Smooth muscle cell (in vitro differentiated cells): Measurements from ENCODE around the gene ZMYM4. TPM values are rescaled to one million over a fixed set of nuclear protein-coding genes. Genes with fewer than 3 reads are reported as not detected.

Experiments
- DNase-seq: peaks from one replicate; lab custom pipeline; 2025; ENCODE audit not compliant: unreplicated experiment; lab: John Stamatoyannopoulos, UW
- H2AFZ ChIP-seq: fragments of 200-600 bp; sonication (generic); 2 replicates; pipeline ENCODE4 v1.6.0; 2016; ENCODE audit warnings: antibody characterized with exemption, low read depth, mild to moderate bottlenecking
- H3F3A ChIP-seq: fragments of 200-600 bp; sonication (generic); 2 replicates; pipeline ENCODE4 v1.6.0; 2017; ENCODE audit warnings: antibody characterized with exemption, low read depth
- H3K27ac ChIP-seq: fragments of 200-600 bp; sonication (generic); 2 replicates; pipeline ENCODE4 v1.5.1; 2016; ENCODE audit warnings: low read depth, mild to moderate bottlenecking
- H3K27me3 ChIP-seq: fragments of 200-600 bp; sonication (generic); 2 replicates; pipeline ENCODE4 v1.6.1; 2016; ENCODE audit warnings: low read depth, mild to moderate bottlenecking
- H3K36me3 ChIP-seq: fragments of 200-600 bp; sonication (generic); 2 replicates; pipeline ENCODE4 v1.5.1; 2016; ENCODE audit warnings: low read depth
- H3K4me1 ChIP-seq: fragments of 200-600 bp; sonication (generic); 2 replicates; pipeline ENCODE4 v1.5.1; 2016; ENCODE audit warnings: low read depth
- H3K4me2 ChIP-seq: fragments of 200-600 bp; sonication (generic); 2 replicates; pipeline ENCODE4 v1.6.0; 2016; ENCODE audit warnings: mild to moderate bottlenecking
- H3K4me3 ChIP-seq: fragments of 200-600 bp; sonication (generic); 2 replicates; pipeline ENCODE4 v1.5.1; 2016; ENCODE audit warnings: mild to moderate bottlenecking
- H3K79me2 ChIP-seq: fragments of 200-600 bp; sonication (generic); 2 replicates; pipeline ENCODE4 v1.6.0; 2016; ENCODE audit warnings: low read depth, mild to moderate bottlenecking
- H3K9ac ChIP-seq: fragments of 200-600 bp; sonication (generic); 2 replicates; pipeline ENCODE4 v1.6.0; 2016; ENCODE audit warnings: low read depth
- H3K9me3 ChIP-seq: fragments of 200-600 bp; sonication (generic); replicated peaks from 2 replicates; pipeline ENCODE4 v1.5.1; 2016; ENCODE audit warnings: low read depth
- H4K20me1 ChIP-seq: fragments of 200-600 bp; sonication (generic); 2 replicates; pipeline ENCODE4 v1.6.0; 2016; ENCODE audit warnings: low read depth
- WGBS: methylation state at CpG from one replicate; pipeline ENCODE4 v1.1.7; 2016; ENCODE audit warnings: low lambda C conversion rate; 5-methylcytosine and 5-hydroxymethylcytosine counted together
- polyA plus RNA-seq: library from polyadenylated mRNA; unstranded; fragments of >200 nt; fragmentation: Nextera tagmentation; extraction: Ambion mirVana; gene quantifications from 2 replicates; pipeline ENCODE4 v1.2.1, GENCODE V29; 2016
- total RNA-seq: library from RNA; depleted of rRNA; stranded (reverse); fragments of >200 nt; gene quantifications from 2 replicates; pipeline ENCODE4 v1.2.3, GENCODE V29; 2014
- TF ChIP-seq, protein P1 (sequence below): fragments of 200-600 bp; sonication (generic); IDR thresholded peaks from 2 replicates; pipeline ENCODE4 v1.5.1; 2017; ENCODE audit warnings: borderline replicate concordance, mild to moderate bottlenecking, antibody characterized with exemption; ENCODE audit not compliant: insufficient read depth, poor library complexity, severe bottlenecking

Gene ZMYM4
- total and polyA plus RNA-seq, 2 experiments from 2014 or later = 18.7 to 27.2 TPM

DNA sequence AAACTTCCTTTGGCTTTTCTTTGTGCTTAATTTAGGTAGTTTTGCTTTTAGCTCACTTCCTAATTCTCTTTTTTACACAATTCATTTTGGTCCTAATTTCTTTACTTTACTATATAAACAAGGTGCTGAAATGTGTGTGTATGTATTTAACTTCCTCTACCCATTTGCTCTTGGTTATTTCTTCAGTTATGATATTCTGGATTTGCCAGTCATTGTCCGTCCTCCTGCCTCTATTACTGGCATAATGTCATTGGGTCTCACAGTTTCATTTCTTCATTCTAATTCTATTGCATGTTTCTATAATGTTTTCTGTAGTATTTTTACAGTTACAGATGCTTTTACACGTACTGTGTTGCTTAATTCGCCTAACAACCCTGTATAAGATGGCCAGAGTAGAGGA, 96.2 kb downstream of the ZMYM4 start:
- H4K20me1 ChIP-seq = peaks cover 25% of the 10 kb centered on the region
- H3K4me3 ChIP-seq = no peak overlapping the region
- no peak overlapping the region for H3K27ac ChIP-seq
- H3K4me1 ChIP-seq = no peaks in the 10 kb centered on the region
- WGBS = 97% methylated on average over 3 of the region's 3 CpGs
- peaks cover 1% of the 10 kb centered on the region for H3F3A ChIP-seq
- H3K36me3 ChIP-seq = peaks cover 8% of the 10 kb centered on the region
- H3K79me2 ChIP-seq = peaks cover 19% of the 10 kb centered on the region
- no peak overlapping the region for H3K9ac ChIP-seq
- no peaks in the 10 kb centered on the region for H3K9me3 ChIP-seq
- TF ChIP-seq, protein P1, sequence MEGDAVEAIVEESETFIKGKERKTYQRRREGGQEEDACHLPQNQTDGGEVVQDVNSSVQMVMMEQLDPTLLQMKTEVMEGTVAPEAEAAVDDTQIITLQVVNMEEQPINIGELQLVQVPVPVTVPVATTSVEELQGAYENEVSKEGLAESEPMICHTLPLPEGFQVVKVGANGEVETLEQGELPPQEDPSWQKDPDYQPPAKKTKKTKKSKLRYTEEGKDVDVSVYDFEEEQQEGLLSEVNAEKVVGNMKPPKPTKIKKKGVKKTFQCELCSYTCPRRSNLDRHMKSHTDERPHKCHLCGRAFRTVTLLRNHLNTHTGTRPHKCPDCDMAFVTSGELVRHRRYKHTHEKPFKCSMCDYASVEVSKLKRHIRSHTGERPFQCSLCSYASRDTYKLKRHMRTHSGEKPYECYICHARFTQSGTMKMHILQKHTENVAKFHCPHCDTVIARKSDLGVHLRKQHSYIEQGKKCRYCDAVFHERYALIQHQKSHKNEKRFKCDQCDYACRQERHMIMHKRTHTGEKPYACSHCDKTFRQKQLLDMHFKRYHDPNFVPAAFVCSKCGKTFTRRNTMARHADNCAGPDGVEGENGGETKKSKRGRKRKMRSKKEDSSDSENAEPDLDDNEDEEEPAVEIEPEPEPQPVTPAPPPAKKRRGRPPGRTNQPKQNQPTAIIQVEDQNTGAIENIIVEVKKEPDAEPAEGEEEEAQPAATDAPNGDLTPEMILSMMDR = no peak
- H3K27me3 ChIP-seq = no peaks in the 10 kb centered on the region
- no peak overlapping the region for H2AFZ ChIP-seq
- no peak overlapping the region for H3K4me2 ChIP-seq
- no peak for DNase-seq

DNA sequence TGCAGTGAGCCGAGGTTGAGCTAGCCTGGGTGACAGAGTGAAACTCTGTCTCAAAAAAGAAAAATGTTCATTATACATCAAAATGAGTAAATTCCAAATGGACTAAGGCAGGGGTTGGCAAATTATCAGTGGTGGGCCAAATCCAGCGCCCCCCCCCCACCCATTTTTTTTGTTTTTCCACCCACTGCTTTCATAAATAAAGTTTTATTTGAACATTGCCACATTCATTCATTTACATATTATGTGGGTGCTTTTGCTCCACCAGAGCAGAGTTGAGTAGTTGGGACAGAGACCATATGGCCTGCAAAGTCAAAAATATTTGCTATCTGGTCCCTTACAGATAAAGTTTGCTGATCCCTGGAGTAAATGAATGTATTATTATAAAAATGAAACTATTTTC, 99.4 kb downstream of the ZMYM4 start:
- H3K9ac ChIP-seq = no peak overlapping the region
- 96% methylated on average over 2 of the region's 2 CpGs for WGBS
- no peak overlapping the region for H3K4me2 ChIP-seq
- H3K27ac ChIP-seq = no peak overlapping the region
- no peaks in the 10 kb centered on the region for H3K9me3 ChIP-seq
- TF ChIP-seq, protein P1 = no peak
- no peak overlapping the region for H3K4me3 ChIP-seq
- DNase-seq = no peak
- peaks cover 22% of the 10 kb centered on the region for H4K20me1 ChIP-seq
- no peak overlapping the region for H2AFZ ChIP-seq
- H3K36me3 ChIP-seq = no peaks in the 10 kb centered on the region
- H3K27me3 ChIP-seq = no peaks in the 10 kb centered on the region
- H3K4me1 ChIP-seq = no peaks in the 10 kb centered on the region
- peaks cover 6% of the 10 kb centered on the region for H3F3A ChIP-seq
- peaks cover 17% of the 10 kb centered on the region for H3K79me2 ChIP-seq

DNA sequence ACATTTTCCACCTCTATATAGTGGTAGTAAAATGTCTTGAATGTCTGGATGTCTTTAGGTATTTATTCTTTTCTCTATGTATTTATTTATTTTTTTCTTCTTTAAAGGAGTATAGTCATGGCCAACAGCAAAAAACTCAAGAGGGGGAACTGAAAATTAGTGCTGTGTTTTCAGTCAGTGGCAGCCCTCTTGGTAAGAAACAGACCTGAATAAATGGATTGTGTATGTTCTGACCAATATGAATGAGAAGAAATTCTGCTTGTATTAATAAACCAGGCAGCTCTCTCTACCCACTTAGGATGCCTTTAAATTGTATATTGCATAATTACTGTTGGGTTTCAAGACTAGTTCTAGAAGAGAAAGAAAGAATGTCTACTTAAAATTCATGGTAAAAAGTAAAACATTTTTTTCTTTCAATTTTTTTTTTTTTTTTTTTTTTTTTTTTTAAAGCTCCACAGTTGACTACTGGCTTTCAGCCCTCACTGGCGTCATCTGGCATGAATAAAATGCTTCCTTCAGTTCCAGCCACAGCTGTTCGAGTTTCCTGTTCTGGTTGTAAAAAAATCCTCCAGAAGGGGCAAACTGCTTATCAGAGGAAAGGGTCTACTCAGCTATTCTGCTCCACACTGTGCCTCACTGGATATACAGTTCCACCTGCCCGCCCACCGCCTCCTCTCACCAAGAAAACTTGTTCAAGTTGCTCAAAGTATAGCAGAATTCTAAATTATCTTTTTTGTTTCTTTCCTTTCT, 101.6 kb downstream of the ZMYM4 start:
- Histone ChIP-seq H3K27ac (peak overlapping the region; percentile 66), H4K20me1 (peaks cover 11% of the 10 kb centered on the region), H3K9ac (no peak overlapping the region), H2AFZ (no peak overlapping the region), H3F3A (peaks cover 6% of the 10 kb centered on the region), H3K27me3 (no peaks in the 10 kb centered on the region), H3K4me2 (peak overlapping the region; percentile 31), H3K9me3 (no peaks in the 10 kb centered on the region), H3K4me3 (no peak overlapping the region), H3K79me2 (peaks cover 8% of the 10 kb centered on the region), H3K36me3 (no peaks in the 10 kb centered on the region), H3K4me1 (no peaks in the 10 kb centered on the region)
- WGBS = 47% methylated on average over 4 of the region's 4 CpGs
- DNase-seq = no peak
- TF ChIP-seq, protein P1 = no peak

DNA sequence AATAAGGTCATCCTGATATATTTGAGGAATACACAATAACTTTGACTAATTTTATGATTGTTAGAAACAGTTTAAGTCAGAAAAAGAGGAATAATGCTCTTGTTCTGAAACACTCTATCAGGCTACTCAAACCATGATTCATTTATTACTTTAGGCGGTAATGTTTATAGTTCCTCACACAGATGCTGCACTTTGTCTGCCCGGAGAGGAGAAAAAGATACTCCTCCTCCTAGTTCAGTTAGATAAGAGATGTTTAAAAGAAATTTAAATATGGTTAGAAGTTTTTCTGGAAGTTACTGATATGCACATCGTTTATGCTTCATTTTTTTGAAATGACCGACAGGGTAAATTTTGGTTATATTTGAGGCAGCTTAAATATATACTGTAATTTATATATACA, 103.0 kb downstream of the ZMYM4 start:
- H3K27me3 ChIP-seq = no peaks in the 10 kb centered on the region
- no peak overlapping the region for H3K4me2 ChIP-seq
- 65% methylated on average over 4 of the region's 4 CpGs for WGBS
- H3K79me2 ChIP-seq = peaks cover under 1% of the 10 kb centered on the region
- H2AFZ ChIP-seq = no peak overlapping the region
- H3K27ac ChIP-seq = no peak overlapping the region
- H3K9me3 ChIP-seq = no peaks in the 10 kb centered on the region
- H4K20me1 ChIP-seq = peaks cover 8% of the 10 kb centered on the region
- peaks cover 6% of the 10 kb centered on the region for H3F3A ChIP-seq
- H3K9ac ChIP-seq = no peak overlapping the region
- TF ChIP-seq, protein P1 = no peak
- H3K4me1 ChIP-seq = no peaks in the 10 kb centered on the region
- H3K4me3 ChIP-seq = no peak overlapping the region
- DNase-seq = no peak
- H3K36me3 ChIP-seq = no peaks in the 10 kb centered on the region
